K562 (cell line): Measurements from ENCODE around the gene HSP90AA1. TPM values are rescaled to one million over a fixed set of nuclear protein-coding genes. Genes with fewer than 3 reads are reported as not detected.
"Not testable (repeated sequence)": the region's sequence is repeated elsewhere in the genome, so short reads cannot be mapped to it uniquely, and the experiment has no call there.

Experiments used
- ATAC-seq: fragments of 200-7000 bp; cut with Tn5 transposase; 3 replicates; pipeline ENCODE4 v1.9.1; 2020; ENCODE audit warnings: moderate library complexity
- BruUV-seq: library from RNA; stranded (reverse); fragments of 400-500 nt; replicated peaks from 2 replicates; lab custom pipeline; 2021; lab: Mats Ljungman, UMichigan
- CTCF ChIA-PET: fragments of 300-600 bp; formaldehyde crosslinking; extraction: SDS; loops from one replicate; lab custom pipeline; 2021; ENCODE audit warnings: low intra/inter-chr PET ratio; lab: Yijun Ruan, JAX
- POLR2A ChIA-PET: fragments of 300-600, 350-650 bp; sonication (Branson Sonifier 250); formaldehyde crosslinking; extraction: SDS; loops from one replicate; lab custom pipeline; 2021; ENCODE audit warnings: antibody characterized with exemption, inconsistent platforms; lab: Yijun Ruan, JAX
- DNase-seq, 4 experiments: peaks; one replicate each; pipeline versions ENCODE4 v3.0.0 to v3.0.0-alpha.2; 2011 to 2018; ENCODE audit warnings: low spot score in 3 of 4, mixed read lengths in 3 of 4; ENCODE audit errors: extremely low read depth in 1 of 4
- FAIRE-seq: peaks from 2 replicates; lab custom pipeline; 2011; peaks lifted over from hg19 to GRCh38; lab: Jason Lieb, UNC
- H2AFZ ChIP-seq: 2 replicates; pipeline ENCODE4 v1.6.0; 2011; ENCODE audit warnings: low read depth, low read length, control low read depth, inconsistent platforms
- H3K27ac ChIP-seq: fragments of 200-600 bp; 3 replicates; pipeline ENCODE4 v1.8.0; 2011; ENCODE audit warnings: low read depth, mild to moderate bottlenecking, control low read depth, inconsistent platforms, low read length, moderate library complexity, mixed read lengths; ENCODE audit errors: extremely low read depth
- H3K27me3 ChIP-seq, 2 experiments: fragments of 300-600 bp in 1 of 2; 2 replicates in 1 of 2; 3 replicates in 1 of 2; pipeline versions ENCODE4 v1.6.0 to v1.8.0; 2011; ENCODE audit warnings: inconsistent platforms in 2 of 2, low read length in 2 of 2, mild to moderate bottlenecking in 1 of 2, mixed read lengths in 1 of 2, moderate library complexity in 1 of 2; ENCODE audit not compliant: control insufficient read depth in 2 of 2, insufficient read depth in 2 of 2
- H3K36me3 ChIP-seq: fragments of 300-600 bp; 3 replicates; pipeline ENCODE4 v1.8.0; 2011; ENCODE audit warnings: mild to moderate bottlenecking, low read length, inconsistent platforms; ENCODE audit not compliant: control insufficient read depth, insufficient read depth
- H3K4me1 ChIP-seq, 2 experiments: fragments of 200-600 bp in 1 of 2; replicated peaks in 1 of 2; 2 replicates in 1 of 2; 3 replicates in 1 of 2; pipeline versions ENCODE4 v1.5.1 to v1.8.0; 2011; ENCODE audit warnings: inconsistent platforms in 2 of 2, low read length in 2 of 2, mild to moderate bottlenecking in 1 of 2, mixed read lengths in 1 of 2, moderate library complexity in 1 of 2; ENCODE audit not compliant: control insufficient read depth in 2 of 2, insufficient read depth in 2 of 2
- H3K4me2 ChIP-seq: 2 replicates; pipeline ENCODE4 v1.6.1; 2011; ENCODE audit warnings: low read length, control low read depth, inconsistent platforms, mixed read lengths; ENCODE audit not compliant: insufficient read depth
- H3K4me3 ChIP-seq: fragments of 200-600 bp; sonication (generic), shearing (Covaris generic); 2 replicates; pipeline ENCODE4 v1.5.1; 2016; ENCODE audit warnings: control low read depth, inconsistent platforms
- H3K79me2 ChIP-seq: fragments of 200-600 bp; 3 replicates; pipeline ENCODE4 v1.8.0; 2011; ENCODE audit warnings: low read length, inconsistent platforms; ENCODE audit not compliant: control insufficient read depth, insufficient read depth
- H3K9ac ChIP-seq, 2 experiments: 2 replicates each; pipeline versions ENCODE4 v1.6.0 to v1.6.1; 2011; ENCODE audit warnings: low read depth in 2 of 2, low read length in 2 of 2, control low read depth in 1 of 2, inconsistent platforms in 1 of 2, mild to moderate bottlenecking in 1 of 2, mixed read lengths in 1 of 2; ENCODE audit not compliant: insufficient read depth in 1 of 2
- H3K9me1 ChIP-seq: one replicate; pipeline ENCODE4 v1.6.0; 2011; ENCODE audit warnings: inconsistent platforms, mild to moderate bottlenecking, low read length, moderate library complexity; ENCODE audit not compliant: control insufficient read depth, insufficient read depth
- H3K9me3 ChIP-seq: replicated peaks from 2 replicates; pipeline ENCODE4 v1.5.1; 2011; ENCODE audit warnings: low read depth, low read length, inconsistent platforms; ENCODE audit not compliant: control insufficient read depth, insufficient read depth
- H4K20me1 ChIP-seq: replicated peaks from 2 replicates; pipeline ENCODE4 v1.6.1; 2011; ENCODE audit warnings: low read length, inconsistent platforms, mixed read lengths; ENCODE audit not compliant: control insufficient read depth, insufficient read depth
- NFYB ChIP-seq: IDR thresholded peaks from 2 replicates; pipeline ENCODE4 v1.6.1; 2011; ENCODE audit warnings: mild to moderate bottlenecking, moderate library complexity; ENCODE audit not compliant: insufficient read length; ENCODE audit errors: extremely low read depth
- WGBS: fragments of 100-300 bp; shearing (Covaris generic); methylation state at CpG from one replicate; pipeline ENCODE4 v1.1.6; 2016; ENCODE audit warnings: low coverage, mixed read lengths; ENCODE audit not compliant: insufficient coverage; ENCODE audit errors: missing lambda C conversion rate; 5-methylcytosine and 5-hydroxymethylcytosine counted together
- in situ Hi-C: fragments of 300-500 bp; cut with MboI; formaldehyde crosslinking; loops from 4 replicates; pipeline ENCODE4 v1.15.0; 2018; ENCODE audit warnings: inconsistent platforms, mixed read lengths
- intact Hi-C: fragments of 100-400 bp; cut with micrococcal nuclease; formaldehyde crosslinking; loops from 2 replicates; pipeline ENCODE4 v1.14.2; 2022
- polyA plus RNA-seq, 8 experiments: library from polyadenylated mRNA; depleted of rRNA in 4 of 8; stranded (reverse) in 5 of 8; unstranded in 3 of 8; fragments of >200 nt; fragmentation: Nextera tagmentation in 2 of 8; fragmentation: Illumina TruSeq in 1 of 8; extraction: Ambion mirVana in 2 of 8; extraction: Trizol in 1 of 8; gene quantifications; 2 replicates each; pipeline versions ENCODE4 v1.2.1 to v1.2.3, GENCODE V29; 2011 to 2014; ENCODE audit warnings: inconsistent platforms in 1 of 8, missing spikeins in 1 of 8
- total RNA-seq, 7 experiments: library from RNA; depleted of rRNA in 6 of 7; stranded (reverse); fragments of >200 nt in 6 of 7; fragmentation: Illumina TruSeq in 2 of 7; extraction: Trizol in 2 of 7; gene quantifications; 2 replicates each; pipeline versions ENCODE4 v1.2.1 to v1.2.3, GENCODE V29; 2011 to 2021; ENCODE audit warnings: low replicate concordance in 1 of 7

Gene HSP90AA1
- total and polyA plus RNA-seq, 9 of the 15 experiments (the other 6 are each of a cell fraction or from before 2014, with no cell fraction given), result 377 to 1,731 (median 879) TPM

- WGBS, result 83% methylated on average over 1 of the region's 10 CpGs
- peaks cover 14% of the 10 kb centered on the region for H3K79me2 ChIP-seq
- TF ChIP-seq NFYB, result peak; percentile 23
- BruUV-seq, in situ Hi-C loops, CTCF ChIA-PET, ATAC-seq, H3K27me3 ChIP-seq, H3K4me1 ChIP-seq, H3K27ac ChIP-seq, FAIRE-seq, H4K20me1 ChIP-seq, H3K4me2 ChIP-seq, H3K9ac ChIP-seq, H3K36me3 ChIP-seq, DNase-seq, intact Hi-C loops, H2AFZ ChIP-seq, H3K4me3 ChIP-seq, H3K9me3 ChIP-seq, H3K9me1 ChIP-seq: not testable (repeated sequence)
- POLR2A ChIA-PET, result interaction anchor here (0.5 to 0.9 kb wide), 2 partner anchors 47 to 188 kb away, joined by 3 read pairs; no protein-coding TSS in a partner anchor
These were observed 47.9 kb upstream of the HSP90AA1 start for GRCh38 chr14:102134719-102135118.

- FAIRE-seq, DNase-seq, H3K9me1 ChIP-seq, intact Hi-C loops, H3K27me3 ChIP-seq, POLR2A ChIA-PET, H3K9me3 ChIP-seq, H2AFZ ChIP-seq, BruUV-seq, ATAC-seq, H4K20me1 ChIP-seq, in situ Hi-C loops, H3K4me2 ChIP-seq, H3K36me3 ChIP-seq, H3K9ac ChIP-seq, H3K27ac ChIP-seq, H3K4me3 ChIP-seq, H3K4me1 ChIP-seq: not testable (repeated sequence)
- WGBS, result 98% methylated on average over 6 of the region's 9 CpGs
- CTCF ChIA-PET, result interaction anchor here (0.6 kb wide), 1 partner anchor 320 kb away, joined by 3 read pairs; no protein-coding TSS in a partner anchor
- peaks cover 10% of the 10 kb centered on the region for H3K79me2 ChIP-seq
These were observed 47.2 kb upstream of the HSP90AA1 start for GRCh38 chr14:102134021-102134420.
